ENCODE results near the gene FRMD6.

Gene FRMD6

GRCh38 chr14:51644217-51644933, 7.3 kb upstream of the FRMD6 start:
- TF ChIP-seq CTCF (IDR thresholded peaks at IDR 0.05; ENCODE audit: low read depth, low read length, poor library complexity, severe bottlenecking) (no peak), EZH2phosphoT487 (IDR thresholded peaks at IDR 0.05; ENCODE audit: borderline replicate concordance, low read length) (no peak)
- Histone ChIP-seq H3K4me3 (ENCODE audit: low read length) (no peak overlapping the region), H3K9me2 (replicated peaks; ENCODE audit: control insufficient read depth, low read length) (no peaks in the 10 kb centered on the region), H3F3A (ENCODE audit: control insufficient read depth, insufficient read depth) (peaks cover 8% of the 10 kb centered on the region), H3K4me1 (ENCODE audit: control insufficient read depth, low read length) (no peaks in the 10 kb centered on the region), H3K27ac (ENCODE audit: low read depth, low read length) (no peak overlapping the region), H3K79me2 (ENCODE audit: control insufficient read depth, low read length) (no peaks in the 10 kb centered on the region), H4K20me1 (ENCODE audit: control insufficient read depth, insufficient read depth, low read depth, low read length) (no peaks in the 10 kb centered on the region), H3K36me3 (ENCODE audit: control insufficient read depth, low read length) (no peaks in the 10 kb centered on the region), H3K9me3 (ENCODE audit: control insufficient read depth, insufficient read depth, low read length) (no peaks in the 10 kb centered on the region), H3K4me2 (ENCODE audit: low read length) (no peak overlapping the region), H3K27me3 (ENCODE audit: control insufficient read depth, low read length) (peaks cover 6% of the 10 kb centered on the region; the same call in 1 of the 2 replicates)

GRCh38 chr14:51648296-51648695, 3.4 kb upstream of the FRMD6 start:
- no peaks in the 10 kb centered on the region for H3K79me2 ChIP-seq (ENCODE audit: control insufficient read depth, low read length)
- no peak overlapping the region for H3K27ac ChIP-seq (ENCODE audit: low read depth, low read length)
- no peaks in the 10 kb centered on the region for H3K36me3 ChIP-seq (ENCODE audit: control insufficient read depth, low read length)
- H3K27me3 ChIP-seq (ENCODE audit: control insufficient read depth, low read length): peaks cover 19% of the 10 kb centered on the region
- H4K20me1 ChIP-seq (ENCODE audit: control insufficient read depth, insufficient read depth, low read depth, low read length): no peaks in the 10 kb centered on the region
- TF ChIP-seq EZH2phosphoT487 (IDR thresholded peaks at IDR 0.05; ENCODE audit: borderline replicate concordance, low read length): no peak
- TF ChIP-seq CTCF (IDR thresholded peaks at IDR 0.05; ENCODE audit: low read depth, low read length, poor library complexity, severe bottlenecking): no peak
- peaks cover 16% of the 10 kb centered on the region for H3K4me1 ChIP-seq (ENCODE audit: control insufficient read depth, low read length)
- no peak overlapping the region for H3K4me2 ChIP-seq (ENCODE audit: low read length)
- H3F3A ChIP-seq (ENCODE audit: control insufficient read depth, insufficient read depth): peaks cover 9% of the 10 kb centered on the region
- H3K9me3 ChIP-seq (ENCODE audit: control insufficient read depth, insufficient read depth, low read length): no peaks in the 10 kb centered on the region
- no peaks in the 10 kb centered on the region for H3K9me2 ChIP-seq (replicated peaks; ENCODE audit: control insufficient read depth, low read length)
- no peak overlapping the region for H3K4me3 ChIP-seq (ENCODE audit: low read length)

GRCh38 chr14:51650716-51651387, 858 bp upstream of the FRMD6 start:
- Histone ChIP-seq H3K36me3 (ENCODE audit: control insufficient read depth, low read length) (no peaks in the 10 kb centered on the region), H3K27me3 (ENCODE audit: control insufficient read depth, low read length) (peaks cover 37% of the 10 kb centered on the region), H3K4me3 (ENCODE audit: low read length) (peak overlapping the region; percentile 80), H4K20me1 (ENCODE audit: control insufficient read depth, insufficient read depth, low read depth, low read length) (no peaks in the 10 kb centered on the region), H3K9me2 (replicated peaks; ENCODE audit: control insufficient read depth, low read length) (no peaks in the 10 kb centered on the region), H3F3A (ENCODE audit: control insufficient read depth, insufficient read depth) (peaks cover 9% of the 10 kb centered on the region), H3K9me3 (ENCODE audit: control insufficient read depth, insufficient read depth, low read length) (no peaks in the 10 kb centered on the region), H3K27ac (ENCODE audit: low read depth, low read length) (no peak overlapping the region), H3K79me2 (ENCODE audit: control insufficient read depth, low read length) (no peaks in the 10 kb centered on the region), H3K4me2 (ENCODE audit: low read length) (peak overlapping the region; percentile 90), H3K4me1 (ENCODE audit: control insufficient read depth, low read length) (peaks cover 18% of the 10 kb centered on the region)
- no peak for TF ChIP-seq CTCF (IDR thresholded peaks at IDR 0.05; ENCODE audit: low read depth, low read length, poor library complexity, severe bottlenecking)
- TF ChIP-seq EZH2phosphoT487 (IDR thresholded peaks at IDR 0.05; ENCODE audit: borderline replicate concordance, low read length): no peak

Data from DOHH2 (cell line).